UCSD-AML1 (cell line): ENCODE results near the gene NPEPL1.

ENCODE experiments used
- DNase-seq: peaks from one replicate; lab custom pipeline; 2025; ENCODE audit not compliant: unreplicated experiment; lab: John Stamatoyannopoulos, UW

NPEPL1 gene

GRCh38 chr20:58682656-58683531 is 9.7 kb upstream of the NPEPL1 start:
- no peak for DNase-seq

- DNase-seq: no peak
Observed at GRCh38 chr20:58684291-58684690, 8.3 kb upstream of the NPEPL1 start.

- DNase-seq: no peak
Observed at GRCh38 chr20:58685988-58686387, 6.6 kb upstream of the NPEPL1 start.

- no peak for DNase-seq
Observed at GRCh38 chr20:58688414-58688813, 4.2 kb upstream of the NPEPL1 start.

GRCh38 chr20:58688840-58689239 is 3.8 kb upstream of the NPEPL1 start:
- DNase-seq: peak; percentile 25

- DNase-seq: no peak
Observed at GRCh38 chr20:58690396-58691135, 2.0 kb upstream of the NPEPL1 start.

GRCh38 chr20:58691773-58692578 is 624 bp upstream of the NPEPL1 start:
- DNase-seq: no peak

- no peak for DNase-seq
Observed at GRCh38 chr20:58693226-58694006, 816 bp downstream of the NPEPL1 start.

- DNase-seq: no peak
Observed at GRCh38 chr20:58694241-58695083, 1.9 kb downstream of the NPEPL1 start.

GRCh38 chr20:58695084-58695722 is 2.6 kb downstream of the NPEPL1 start:
- no peak for DNase-seq

- no peak for DNase-seq
Observed at GRCh38 chr20:58695895-58696375, 3.3 kb downstream of the NPEPL1 start.

- DNase-seq: no peak
Observed at GRCh38 chr20:58696411-58696961, 3.9 kb downstream of the NPEPL1 start.

GRCh38 chr20:58697201-58697866 is 4.7 kb downstream of the NPEPL1 start:
- DNase-seq: no peak

- DNase-seq: no peak
Observed at GRCh38 chr20:58697867-58698703, 5.5 kb downstream of the NPEPL1 start.

GRCh38 chr20:58698741-58699622 is 6.4 kb downstream of the NPEPL1 start:
- no peak for DNase-seq

- DNase-seq: no peak
Observed at GRCh38 chr20:58699623-58700107, 7.1 kb downstream of the NPEPL1 start.
